Measurements from ENCODE around the gene CIB4.

CIB4 gene

DNA sequence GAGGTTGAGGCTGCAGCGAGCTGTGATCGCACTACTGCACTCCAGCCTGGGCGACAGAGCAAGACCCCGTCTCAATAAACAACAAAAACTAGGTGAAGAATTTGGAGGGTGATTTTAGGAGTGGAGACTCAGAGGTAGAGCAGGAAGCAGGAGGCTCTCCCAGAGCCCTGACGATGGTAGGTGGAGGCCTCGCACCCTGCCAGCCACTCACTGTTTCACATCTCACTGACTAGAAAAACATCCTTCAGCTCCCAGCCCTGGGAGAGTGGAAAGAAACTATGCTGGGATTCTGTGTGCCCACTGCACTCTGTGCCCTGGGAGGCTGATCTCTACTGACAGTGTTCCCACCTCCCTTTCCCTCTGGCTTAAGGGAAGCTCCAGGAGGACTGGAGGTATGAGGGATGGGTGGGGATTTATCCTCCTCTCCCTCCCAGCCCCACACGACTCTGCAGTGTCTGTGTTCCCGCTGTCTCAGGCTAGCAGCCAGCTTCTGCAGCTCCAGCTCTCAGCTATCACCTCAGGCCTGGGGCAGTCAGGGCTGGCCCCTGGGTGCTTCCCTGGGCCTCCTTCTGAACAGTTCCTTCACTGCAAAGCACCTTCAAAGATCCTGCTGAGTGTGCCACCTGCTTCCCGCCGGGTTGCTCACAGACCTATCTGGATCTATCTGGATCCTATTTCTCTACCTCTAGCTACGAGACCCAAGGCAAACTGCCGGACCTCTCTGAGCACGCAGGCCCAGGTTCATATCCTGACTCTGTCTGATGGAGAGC is 9.6 kb downstream of the CIB4 start:
- no peak for DNase-seq (ENCODE audit: low spot score)
- TF ChIP-seq, protein P1, sequence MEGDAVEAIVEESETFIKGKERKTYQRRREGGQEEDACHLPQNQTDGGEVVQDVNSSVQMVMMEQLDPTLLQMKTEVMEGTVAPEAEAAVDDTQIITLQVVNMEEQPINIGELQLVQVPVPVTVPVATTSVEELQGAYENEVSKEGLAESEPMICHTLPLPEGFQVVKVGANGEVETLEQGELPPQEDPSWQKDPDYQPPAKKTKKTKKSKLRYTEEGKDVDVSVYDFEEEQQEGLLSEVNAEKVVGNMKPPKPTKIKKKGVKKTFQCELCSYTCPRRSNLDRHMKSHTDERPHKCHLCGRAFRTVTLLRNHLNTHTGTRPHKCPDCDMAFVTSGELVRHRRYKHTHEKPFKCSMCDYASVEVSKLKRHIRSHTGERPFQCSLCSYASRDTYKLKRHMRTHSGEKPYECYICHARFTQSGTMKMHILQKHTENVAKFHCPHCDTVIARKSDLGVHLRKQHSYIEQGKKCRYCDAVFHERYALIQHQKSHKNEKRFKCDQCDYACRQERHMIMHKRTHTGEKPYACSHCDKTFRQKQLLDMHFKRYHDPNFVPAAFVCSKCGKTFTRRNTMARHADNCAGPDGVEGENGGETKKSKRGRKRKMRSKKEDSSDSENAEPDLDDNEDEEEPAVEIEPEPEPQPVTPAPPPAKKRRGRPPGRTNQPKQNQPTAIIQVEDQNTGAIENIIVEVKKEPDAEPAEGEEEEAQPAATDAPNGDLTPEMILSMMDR (IDR thresholded peaks at IDR 0.05; ENCODE audit: extremely low read depth, missing control alignments), result no peak

DNA sequence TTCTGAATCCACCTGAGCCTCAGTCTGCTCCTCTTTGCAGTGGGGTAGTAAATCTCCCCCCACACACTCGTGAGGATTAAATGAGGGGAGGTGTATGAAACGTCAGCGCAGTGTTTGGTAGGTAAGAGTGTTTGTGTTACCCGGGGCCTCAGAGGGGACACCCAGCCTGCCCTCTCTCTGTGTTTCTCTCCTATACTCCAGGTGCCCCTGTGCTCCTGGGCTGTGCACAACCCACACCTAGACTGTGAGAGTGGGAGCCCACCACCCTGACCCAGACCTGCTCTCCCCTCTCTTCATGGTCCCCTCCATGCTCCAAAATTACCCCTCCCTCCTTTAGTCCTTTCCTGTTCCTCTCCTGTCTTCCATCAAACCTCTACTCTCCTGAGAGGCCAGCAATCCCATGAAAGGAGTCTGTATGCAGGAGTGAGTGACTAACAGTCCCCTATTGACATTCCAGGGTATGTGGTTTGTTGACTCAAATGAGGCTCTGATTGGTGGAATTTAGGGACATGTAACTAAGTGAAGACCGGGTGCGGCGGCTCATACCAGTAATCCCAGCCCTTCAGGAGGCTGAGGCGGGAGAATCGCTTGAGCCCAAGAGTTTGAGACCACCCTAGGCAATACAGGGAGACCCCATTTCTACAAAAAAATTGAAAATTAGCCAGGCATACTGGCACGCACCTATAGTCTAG is 10.4 kb downstream of the CIB4 start:
- TF ChIP-seq, protein P1 (IDR thresholded peaks at IDR 0.05; ENCODE audit: extremely low read depth, missing control alignments), result no peak
- no peak for DNase-seq (ENCODE audit: low spot score)

DNA sequence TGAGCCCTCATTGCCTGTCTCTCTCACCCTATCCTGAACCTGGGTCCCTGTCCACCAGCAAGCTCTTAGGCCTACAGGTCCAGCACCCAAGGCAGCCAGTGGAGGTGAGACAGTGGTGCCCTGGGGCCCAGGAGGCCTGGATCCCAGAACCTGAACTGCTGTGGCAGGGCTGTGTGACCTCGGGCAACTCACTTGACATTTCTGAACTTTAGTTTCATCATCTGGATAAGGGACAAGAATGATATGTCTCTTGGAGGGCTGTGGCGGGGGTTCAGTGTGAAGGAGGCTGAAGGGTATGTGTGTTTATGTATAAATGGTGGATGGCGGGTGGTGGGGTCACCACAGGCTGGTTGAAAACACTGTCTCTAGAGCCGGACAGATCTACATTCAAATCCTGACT is 10.9 kb downstream of the CIB4 start:
- TF ChIP-seq, protein P1 (IDR thresholded peaks at IDR 0.05; ENCODE audit: extremely low read depth, missing control alignments), result no peak
- no peak for DNase-seq (ENCODE audit: low spot score)

DNA sequence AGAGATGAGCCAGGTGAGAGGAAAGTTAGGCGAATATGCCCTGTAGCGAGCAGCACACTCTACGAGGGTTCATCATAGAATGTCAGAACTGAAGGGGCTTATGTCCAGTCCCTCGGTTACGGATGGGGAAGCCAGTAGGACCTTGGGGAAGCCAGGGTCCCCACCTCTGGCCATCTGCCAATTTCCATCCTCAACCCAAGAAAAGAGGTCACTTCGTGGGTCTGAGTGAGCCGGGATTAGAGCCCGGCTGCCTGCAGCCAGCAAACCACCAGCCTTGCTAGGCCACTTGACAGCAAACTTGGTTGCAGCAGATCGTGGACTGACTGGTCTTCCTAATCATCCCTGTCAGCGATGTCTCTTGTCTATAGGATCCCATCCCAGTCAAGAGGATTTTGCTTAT is 11.4 kb downstream of the CIB4 start:
- no peak for DNase-seq (ENCODE audit: low spot score)
- TF ChIP-seq, protein P1 (IDR thresholded peaks at IDR 0.05; ENCODE audit: extremely low read depth, missing control alignments), result no peak

DNA sequence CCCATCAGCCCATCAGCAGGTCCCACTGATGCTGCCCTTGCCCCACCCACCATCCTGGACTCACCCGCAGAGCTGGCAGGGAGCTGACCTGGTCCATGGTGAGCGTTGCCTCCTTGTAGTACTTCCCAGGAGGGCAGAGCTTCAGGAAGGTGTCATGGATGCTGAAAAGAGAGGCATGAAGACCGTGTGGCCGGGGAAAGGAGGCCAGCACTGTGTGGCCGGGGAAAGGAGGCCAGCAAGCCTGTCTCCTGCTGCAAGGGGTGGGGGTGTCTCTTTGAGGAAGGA is 11.9 kb downstream of the CIB4 start:
- TF ChIP-seq, protein P1 (IDR thresholded peaks at IDR 0.05; ENCODE audit: extremely low read depth, missing control alignments), result no peak

DNA sequence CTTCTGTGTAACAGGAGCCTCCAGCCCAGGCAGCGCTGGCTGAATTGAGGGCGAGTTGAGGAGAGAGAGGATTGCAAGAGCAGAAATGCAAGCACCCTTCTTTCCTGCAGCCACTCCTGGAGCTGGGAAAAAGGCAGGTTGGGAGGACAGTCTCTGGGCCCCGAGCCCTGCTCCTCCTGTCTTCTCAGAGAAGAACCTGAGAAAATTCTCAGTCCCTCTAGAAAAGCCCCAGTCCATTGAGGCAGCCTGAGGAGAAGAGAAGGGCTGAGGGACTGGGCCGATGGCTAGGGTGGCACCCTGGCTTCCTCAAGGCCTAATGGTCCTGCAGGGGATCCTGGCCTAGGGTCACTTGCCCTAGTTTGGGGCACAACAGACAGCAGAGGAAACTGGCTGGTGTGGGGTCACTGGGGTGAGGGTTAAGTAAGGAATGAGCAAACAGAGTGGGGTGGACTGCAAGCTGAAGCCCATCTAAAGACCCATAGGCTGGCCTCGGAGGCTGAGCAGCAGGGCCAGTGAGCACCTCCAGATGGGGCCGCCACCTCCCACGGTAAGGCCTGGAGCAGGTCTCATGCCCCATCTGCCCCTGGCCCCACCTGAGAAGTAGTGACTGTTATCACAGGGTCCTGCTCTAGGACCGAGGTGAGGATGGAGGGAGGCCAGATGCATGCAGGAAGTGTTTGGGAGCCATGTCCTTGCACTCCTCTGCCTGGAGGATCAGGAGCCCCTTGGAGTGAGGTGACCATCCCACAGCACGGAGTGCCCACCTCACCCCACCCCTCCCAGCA is 12.4 kb downstream of the CIB4 start:
- DNase-seq (ENCODE audit: low spot score), result no peak
- TF ChIP-seq, protein P1 (IDR thresholded peaks at IDR 0.05; ENCODE audit: extremely low read depth, missing control alignments), result no peak

More for the DNA sequence above, 11.9 kb downstream of the CIB4 start:
- DNase-seq (ENCODE audit: low spot score), result no peak

Data from GM20000 (cell line).